GM12891 (cell line): ENCODE results near the gene TLX2.

Experiments
- POLR2A ChIP-seq: IDR thresholded peaks from 2 replicates; pipeline ENCODE4 v1.6.1; 2011; ENCODE audit warnings: low read depth, low read length, control low read depth
- POLR2AphosphoS5 ChIP-seq: IDR thresholded peaks from 2 replicates; pipeline ENCODE4 v1.6.1; 2011; ENCODE audit warnings: low read depth, low read length, control low read depth
- POU2F2 ChIP-seq: IDR thresholded peaks from 2 replicates; pipeline ENCODE4 v1.6.1; 2011; ENCODE audit warnings: low read depth, mild to moderate bottlenecking, control low read depth, low read length, moderate library complexity
- TAF1 ChIP-seq: IDR thresholded peaks from 2 replicates; pipeline ENCODE4 v1.6.1; 2011; ENCODE audit warnings: low read depth, low read length, control low read depth

DNA sequence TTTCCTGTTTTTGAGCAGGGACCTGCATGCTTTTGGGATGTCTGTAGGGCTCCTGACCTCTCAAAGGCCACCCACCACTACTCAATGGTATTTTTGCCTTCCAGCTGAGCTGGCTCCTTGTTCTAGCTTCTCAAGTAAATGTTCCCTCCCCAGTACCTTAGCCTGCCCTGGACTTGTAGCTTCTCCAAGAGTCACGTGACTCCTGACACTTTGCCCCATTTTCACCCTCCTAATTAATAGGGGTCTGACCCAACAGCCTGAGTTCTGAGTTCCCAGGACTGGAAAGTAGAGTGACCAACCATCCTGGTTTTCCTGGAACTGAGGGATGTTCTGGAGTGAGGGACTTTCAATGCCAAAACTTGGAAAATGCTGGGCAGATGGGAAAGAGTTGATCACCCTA is 18.8 kb upstream of the TLX2 start:
- TF ChIP-seq POLR2A (no peak), POLR2AphosphoS5 (no peak), TAF1 (no peak), POU2F2 (no peak)
